ENCODE measurements around the gene DLGAP3.

The DLGAP3 gene

GRCh38 chr1:34929853-34930701, 627 bp upstream of the DLGAP3 start:
- DNase-seq, result peak; percentile 63

DNA sequence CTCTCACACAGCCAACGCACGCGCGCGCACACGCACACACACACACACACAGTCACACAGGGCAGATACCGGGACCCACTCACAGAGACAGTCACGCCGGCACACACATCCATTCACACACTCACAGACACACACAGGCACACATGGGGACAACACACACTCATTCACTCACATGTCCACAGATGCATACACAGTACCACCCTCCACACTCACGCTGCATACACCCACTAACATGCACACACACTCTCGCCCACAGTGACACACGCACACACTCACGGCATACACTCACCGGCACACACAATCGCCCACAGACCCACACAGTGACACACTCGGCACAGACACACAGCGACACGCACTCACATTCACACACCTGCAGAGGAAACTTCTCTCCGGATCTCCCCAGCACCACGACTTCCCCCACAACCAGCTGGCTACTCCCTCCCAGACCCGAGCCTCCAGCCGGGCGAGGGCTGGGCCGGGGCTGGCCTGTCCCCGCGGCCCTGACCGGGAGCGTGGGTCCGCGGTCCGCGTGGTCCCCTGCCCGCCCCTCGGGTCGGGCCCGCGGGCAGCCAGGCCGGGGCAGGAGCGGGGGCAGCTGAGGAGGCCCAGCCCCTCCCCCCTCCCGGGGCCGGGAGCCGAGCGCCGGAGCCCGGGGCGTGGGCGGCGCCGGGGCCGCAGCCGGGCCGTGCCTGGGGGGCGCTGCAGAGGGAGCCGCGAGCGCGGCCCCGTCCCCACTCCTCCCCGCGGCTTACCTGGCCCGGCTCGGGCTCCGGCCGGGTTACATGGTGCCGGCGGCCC, 552 bp downstream of the DLGAP3 start:
- peak; percentile 23 for DNase-seq

DNA sequence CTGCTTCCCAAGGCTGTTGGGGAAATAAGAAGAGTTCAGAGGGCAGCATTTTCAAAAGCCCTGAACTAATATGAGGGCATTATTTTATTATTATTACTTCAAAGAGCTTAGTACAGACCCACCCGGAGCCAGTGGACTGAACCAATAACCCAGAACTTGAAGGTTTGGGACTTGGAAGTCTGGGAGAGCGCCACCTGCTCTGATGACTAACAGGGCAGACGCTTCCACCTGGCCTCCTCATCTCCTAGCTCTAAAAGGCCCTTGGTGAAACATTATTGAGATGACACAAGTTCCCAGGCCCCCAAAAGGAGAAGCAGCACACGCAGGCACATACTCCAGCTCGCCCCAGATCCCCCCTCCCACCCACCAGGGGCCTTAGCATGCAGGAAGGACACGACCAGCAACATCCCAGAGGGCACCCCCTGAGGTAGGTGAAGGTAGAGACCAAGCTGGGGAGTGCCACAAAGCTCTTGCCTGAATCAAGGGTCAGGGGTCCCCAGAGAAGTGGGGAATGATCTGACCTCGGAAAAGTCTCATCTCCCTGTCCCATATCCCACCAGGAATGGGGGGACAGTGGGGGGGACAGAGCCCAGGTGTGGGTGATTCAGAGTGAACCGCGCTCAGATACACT, 1.3 kb downstream of the DLGAP3 start:
- DNase-seq, result no peak

DNA sequence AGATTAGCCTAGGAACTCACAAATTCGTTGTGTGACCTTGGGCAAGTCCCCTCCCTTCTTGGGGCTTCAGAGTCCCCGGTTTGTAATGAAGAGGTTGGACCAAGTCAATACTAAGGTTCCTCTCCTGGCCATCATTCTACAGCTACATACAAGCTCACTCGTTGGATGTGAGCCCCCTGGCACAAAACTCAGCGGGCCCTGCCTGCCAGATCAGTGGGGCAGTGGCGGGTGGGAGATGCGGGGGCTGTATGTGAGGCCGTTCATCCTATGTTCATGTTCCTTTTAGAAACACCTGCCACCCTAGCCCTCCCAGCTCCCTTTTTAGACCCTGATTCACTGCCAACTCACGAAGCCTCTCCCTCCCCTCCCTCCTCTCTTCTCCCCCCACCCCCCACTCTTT, 2.1 kb downstream of the DLGAP3 start:
- DNase-seq, result no peak

DNA sequence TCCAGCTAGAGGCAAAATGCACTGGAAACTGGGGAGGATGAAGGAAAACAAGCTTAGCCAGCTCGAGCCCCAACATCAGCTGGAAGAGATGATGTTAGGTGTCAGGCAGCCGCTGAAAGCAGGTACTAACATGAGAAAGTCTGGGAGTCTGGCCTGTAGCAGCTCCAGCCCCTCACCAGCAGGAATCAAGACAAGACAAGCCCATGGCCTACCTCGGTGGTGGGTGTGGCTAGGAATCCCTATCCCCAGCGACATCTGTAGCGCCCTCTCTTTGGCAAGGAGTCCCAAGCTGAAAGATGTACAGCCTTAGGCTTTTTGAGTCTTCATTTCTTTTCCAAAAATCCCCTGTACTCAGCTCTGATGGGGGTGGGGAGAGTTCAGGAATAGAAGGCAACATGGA, 2.6 kb downstream of the DLGAP3 start:
- no peak for DNase-seq

- DNase-seq, result no peak
Measured at GRCh38 chr1:34926156-34926555, 3.3 kb downstream of the DLGAP3 start.

DNA sequence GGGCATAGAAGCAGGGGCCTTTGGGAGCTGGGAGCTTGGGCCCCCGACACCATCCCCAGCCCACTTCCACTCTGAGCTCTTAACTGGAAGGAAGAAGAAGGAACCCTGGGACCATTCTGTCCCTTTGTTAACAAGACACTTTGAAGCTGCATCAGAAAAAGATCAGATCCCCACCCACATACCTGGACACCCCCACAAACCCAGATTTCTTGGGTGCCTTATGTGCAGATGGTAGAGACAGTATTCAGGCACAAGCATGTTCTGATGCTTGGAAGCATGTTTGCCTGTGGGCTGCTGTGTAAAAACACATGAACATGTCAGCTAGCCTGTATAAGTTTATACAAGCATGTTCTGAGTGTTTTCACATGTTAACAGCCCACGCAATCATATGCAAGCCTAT, 3.7 kb downstream of the DLGAP3 start:
- DNase-seq, result no peak

GRCh38 chr1:34924759-34925555, 4.5 kb downstream of the DLGAP3 start:
- DNase-seq, result peak; percentile 47

GRCh38 chr1:34923490-34923889, 6.0 kb downstream of the DLGAP3 start:
- DNase-seq, result no peak

- no peak for DNase-seq
Measured at GRCh38 chr1:34918977-34919561, 10.4 kb downstream of the DLGAP3 start.

DNA sequence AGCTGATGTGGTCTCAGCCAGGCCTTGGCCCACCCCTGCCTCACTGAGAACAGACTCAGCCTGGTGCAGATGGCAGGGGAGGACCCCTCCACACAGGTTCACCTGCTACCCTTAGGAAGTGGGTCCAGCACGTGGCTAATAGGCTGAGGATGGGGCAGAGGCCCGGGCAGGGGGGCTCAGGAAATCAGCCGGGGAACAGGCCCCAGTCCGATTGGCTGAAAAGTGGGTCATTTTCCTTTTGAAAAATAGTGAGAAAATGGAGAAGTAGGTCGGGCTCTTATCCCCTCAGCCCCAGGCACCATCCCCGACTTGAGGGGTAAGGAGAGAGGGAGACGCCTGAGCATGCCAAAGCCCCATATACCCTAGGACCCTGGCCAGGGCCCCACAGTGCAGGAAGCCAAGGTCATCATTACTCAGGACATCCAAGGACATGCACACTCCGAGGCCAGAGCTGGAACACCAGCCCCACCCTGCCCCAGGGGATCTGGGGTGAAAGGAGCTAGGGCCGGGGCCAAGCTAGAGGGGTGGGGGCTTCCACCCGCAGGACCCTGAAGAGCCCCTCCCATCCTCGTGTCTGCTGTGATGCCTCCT, 11.0 kb downstream of the DLGAP3 start:
- DNase-seq, result no peak

DNA sequence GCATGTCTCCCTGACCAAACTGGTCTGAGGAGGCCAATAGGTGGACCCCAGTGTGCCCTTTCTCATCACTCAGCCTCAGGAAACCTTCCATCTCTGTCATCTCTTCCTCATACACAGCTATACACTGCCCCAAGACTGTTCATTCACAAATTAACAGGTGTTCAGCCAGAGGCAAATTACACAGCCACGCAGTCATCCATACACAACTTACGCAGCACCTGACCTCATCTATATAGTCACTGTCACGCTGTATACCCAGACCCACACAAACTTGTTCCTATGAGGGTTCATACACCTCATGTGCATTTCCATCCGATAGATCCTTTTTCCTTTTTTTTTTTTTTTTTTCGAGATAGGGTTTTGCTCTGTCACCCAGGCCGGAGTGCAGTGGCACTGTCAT, 12.4 kb downstream of the DLGAP3 start:
- DNase-seq, result no peak

GRCh38 chr1:34916104-34916503, 13.3 kb downstream of the DLGAP3 start:
- DNase-seq, result no peak

DNA sequence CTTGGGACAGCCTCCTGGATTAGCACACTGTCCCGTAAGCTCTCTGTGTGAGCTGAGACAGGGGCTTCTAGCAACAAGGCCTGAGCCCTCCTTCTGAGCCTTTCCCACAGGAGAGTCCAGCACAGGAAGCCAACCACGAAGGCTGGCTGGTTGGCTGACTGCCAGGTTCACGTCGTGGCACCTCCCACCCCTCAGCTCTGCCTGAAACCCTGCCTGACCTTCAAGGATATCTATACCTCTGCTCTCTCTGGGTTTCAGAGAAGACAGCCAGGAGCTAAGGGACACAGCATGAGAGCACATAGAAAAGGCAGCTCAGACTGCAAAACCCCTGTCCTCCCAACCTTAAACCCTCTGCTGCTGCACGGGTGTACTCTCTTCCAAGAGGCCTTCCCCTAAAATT, 13.9 kb downstream of the DLGAP3 start:
- no peak for DNase-seq

GRCh38 chr1:34914958-34915357, 14.5 kb downstream of the DLGAP3 start:
- no peak for DNase-seq

- DNase-seq, result no peak
Measured at GRCh38 chr1:34911465-34911864, 18.0 kb downstream of the DLGAP3 start.

- DNase-seq, result no peak
Measured at GRCh38 chr1:34910425-34910824, 19.0 kb downstream of the DLGAP3 start.

DNA sequence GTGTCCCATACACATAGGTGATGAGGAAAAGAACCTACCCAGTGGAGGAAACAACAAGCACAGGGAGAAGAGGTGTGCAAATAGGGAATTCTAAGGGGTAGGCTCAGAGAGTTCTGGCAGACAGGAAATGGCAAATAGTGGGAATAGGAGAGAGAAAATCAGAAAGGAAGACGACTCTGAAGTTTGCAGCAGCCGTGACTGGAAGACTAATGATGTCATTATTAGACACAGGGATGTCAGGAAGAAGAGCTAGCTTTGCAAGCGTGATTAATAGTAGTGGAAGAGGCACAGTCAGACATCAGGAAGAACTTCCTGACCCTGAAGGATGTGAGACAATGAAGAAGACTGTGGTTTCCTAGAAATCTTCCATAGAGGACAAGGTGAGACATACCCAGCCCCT, 21.1 kb downstream of the DLGAP3 start:
- DNase-seq, result no peak

GRCh38 chr1:34907487-34908090, 21.9 kb downstream of the DLGAP3 start:
- DNase-seq, result no peak

- no peak for DNase-seq
Measured at GRCh38 chr1:34906756-34907155, 22.7 kb downstream of the DLGAP3 start.

DNA sequence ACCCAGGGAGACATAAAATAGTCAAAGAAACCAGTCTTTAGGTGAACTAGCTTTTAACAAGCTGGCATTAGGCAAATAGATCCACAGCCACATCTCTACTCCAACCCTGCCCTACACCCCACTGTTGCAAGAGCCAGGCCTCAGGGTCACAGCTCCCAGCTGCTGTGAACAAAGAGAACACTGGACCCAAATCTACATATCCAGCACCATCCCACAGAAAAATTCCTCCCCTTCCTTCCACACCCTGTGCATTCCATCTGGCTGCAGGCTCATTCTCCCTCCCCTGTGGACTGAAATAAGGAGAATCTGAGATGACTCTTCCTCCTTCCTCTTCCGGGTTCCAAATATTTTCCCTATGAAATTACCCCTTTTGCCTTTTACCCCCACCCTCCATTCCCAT, 23.2 kb downstream of the DLGAP3 start:
- DNase-seq, result no peak

Data from right kidney (tissue), 1 donor.